Adipocyte (in vitro differentiated cells): ENCODE results near the gene PIK3R6.

ENCODE experiments used
- DNase-seq: peaks from one replicate; pipeline ENCODE4 v3.0.0-alpha.2; 2015; ENCODE audit warnings: low read depth
- H3K27me3 ChIP-seq: replicated peaks from 2 replicates; pipeline ENCODE4 v1.7.0; 2013; ENCODE audit warnings: mild to moderate bottlenecking, low read length, moderate library complexity; ENCODE audit not compliant: control insufficient read depth, insufficient read depth
- H3K36me3 ChIP-seq: 2 replicates; pipeline ENCODE4 v1.7.0; 2013; ENCODE audit warnings: low read length, mild to moderate bottlenecking, moderate library complexity; ENCODE audit not compliant: control insufficient read depth, insufficient read depth, severe bottlenecking
- H3K4me1 ChIP-seq: 2 replicates; pipeline ENCODE4 v1.7.0; 2013; ENCODE audit warnings: mild to moderate bottlenecking, low read length, moderate library complexity; ENCODE audit not compliant: control insufficient read depth, insufficient read depth
- H3K4me3 ChIP-seq: 2 replicates; pipeline ENCODE4 v1.7.0; 2013; ENCODE audit warnings: mild to moderate bottlenecking, low read length, moderate library complexity
- H3K9ac ChIP-seq: 2 replicates; pipeline ENCODE4 v1.7.0; 2013; ENCODE audit warnings: mild to moderate bottlenecking, low read length, moderate library complexity
- H3K9me3 ChIP-seq: 2 replicates; pipeline ENCODE4 v1.7.0; 2013; ENCODE audit warnings: mild to moderate bottlenecking, low read length, moderate library complexity; ENCODE audit not compliant: control insufficient read depth

Gene PIK3R6

GRCh38 chr17:8841844-8842243, 25.6 kb downstream of the PIK3R6 start:
- no peak overlapping the region for H3K9ac ChIP-seq
- DNase-seq = no peak
- H3K9me3 ChIP-seq = peaks cover 6% of the 10 kb centered on the region
- H3K36me3 ChIP-seq = no peaks in the 10 kb centered on the region
- no peaks in the 10 kb centered on the region for H3K4me1 ChIP-seq
- peaks cover 34% of the 10 kb centered on the region for H3K27me3 ChIP-seq
- H3K4me3 ChIP-seq = no peak overlapping the region

DNA sequence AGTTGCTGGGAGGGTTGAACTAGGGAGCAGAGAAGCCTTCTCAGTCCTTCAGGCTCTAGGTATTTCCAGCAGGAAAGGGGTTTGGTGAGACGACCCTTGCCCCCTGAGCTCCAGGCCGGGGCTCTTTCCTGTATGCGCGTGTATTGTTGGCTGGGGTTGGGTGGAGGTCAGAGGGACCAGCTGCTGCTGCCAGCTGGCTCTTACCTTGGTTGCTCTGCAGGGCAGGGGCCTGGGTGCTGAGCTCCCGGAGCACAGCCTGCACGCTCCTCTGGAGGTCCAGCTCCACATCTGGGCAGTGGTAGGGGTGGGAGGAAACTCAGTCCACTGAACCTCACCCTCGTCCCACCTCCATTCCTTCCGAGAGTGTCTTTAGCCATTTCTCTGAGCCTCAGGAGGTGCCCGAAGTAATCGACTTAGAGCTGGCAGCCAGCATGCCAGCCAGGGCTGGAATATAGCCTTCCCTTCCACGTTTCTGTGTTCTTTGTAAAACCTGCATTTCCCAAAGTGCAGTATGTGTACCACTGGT, 28.0 kb downstream of the PIK3R6 start:
- Histone ChIP-seq H3K9me3 (peaks cover 6% of the 10 kb centered on the region), H3K27me3 (peaks cover 39% of the 10 kb centered on the region), H3K36me3 (no peaks in the 10 kb centered on the region), H3K4me1 (no peaks in the 10 kb centered on the region), H3K4me3 (no peak overlapping the region), H3K9ac (no peak overlapping the region)
- DNase-seq = no peak

GRCh38 chr17:8838551-8839095, 28.9 kb downstream of the PIK3R6 start:
- H3K27me3 ChIP-seq = peaks cover 36% of the 10 kb centered on the region
- H3K4me1 ChIP-seq = no peaks in the 10 kb centered on the region
- H3K9me3 ChIP-seq = peaks cover 6% of the 10 kb centered on the region
- no peak overlapping the region for H3K9ac ChIP-seq
- no peaks in the 10 kb centered on the region for H3K36me3 ChIP-seq
- DNase-seq = no peak
- no peak overlapping the region for H3K4me3 ChIP-seq

- no peak overlapping the region for H3K4me3 ChIP-seq
- H3K36me3 ChIP-seq = no peaks in the 10 kb centered on the region
- no peak for DNase-seq
- H3K9me3 ChIP-seq = peaks cover 6% of the 10 kb centered on the region
- no peak overlapping the region for H3K9ac ChIP-seq
- no peaks in the 10 kb centered on the region for H3K4me1 ChIP-seq
- peaks cover 38% of the 10 kb centered on the region for H3K27me3 ChIP-seq
Observed at GRCh38 chr17:8837563-8838075, 29.9 kb downstream of the PIK3R6 start.

GRCh38 chr17:8836821-8837562, 30.5 kb downstream of the PIK3R6 start:
- Histone ChIP-seq H3K9ac (no peak overlapping the region), H3K36me3 (no peaks in the 10 kb centered on the region), H3K9me3 (no peaks in the 10 kb centered on the region), H3K4me1 (no peaks in the 10 kb centered on the region), H3K4me3 (no peak overlapping the region), H3K27me3 (peaks cover 33% of the 10 kb centered on the region)
- DNase-seq = no peak

DNA sequence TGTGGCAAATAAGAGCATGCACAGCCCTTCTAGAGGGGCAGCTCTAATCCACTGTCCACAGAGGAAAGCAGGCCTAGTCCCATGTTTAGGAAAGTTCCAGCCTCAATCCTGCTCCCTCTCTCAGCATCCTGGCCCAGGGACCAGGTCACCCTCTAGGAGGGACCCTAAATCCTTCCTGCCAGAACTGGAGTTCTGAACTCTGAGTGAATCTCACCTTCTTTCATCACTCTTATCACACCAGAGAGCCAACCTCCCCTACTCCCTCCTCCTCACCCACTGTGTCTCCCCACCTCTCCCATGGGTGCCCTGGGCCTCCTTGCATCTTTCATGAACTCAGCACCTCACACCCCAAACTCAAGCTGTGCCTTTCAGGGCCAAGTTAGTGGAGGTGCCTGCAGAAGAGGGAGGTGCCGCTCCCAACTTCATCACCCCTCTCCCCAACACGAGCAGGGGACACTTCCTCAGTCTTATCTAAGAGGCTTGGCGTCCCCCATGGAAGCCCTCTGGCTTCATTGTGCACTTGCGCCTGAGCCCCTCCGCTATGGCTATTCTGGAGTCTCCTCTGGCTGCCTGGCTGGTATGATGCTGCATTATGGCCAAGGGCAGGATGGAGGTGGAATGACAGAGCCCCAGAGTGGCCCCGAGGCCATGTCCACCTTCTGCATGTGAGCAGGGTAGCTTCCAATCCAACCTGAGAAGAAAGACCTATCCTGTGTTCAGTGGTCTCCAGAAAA, 31.7 kb downstream of the PIK3R6 start:
- no peak for DNase-seq

DNA sequence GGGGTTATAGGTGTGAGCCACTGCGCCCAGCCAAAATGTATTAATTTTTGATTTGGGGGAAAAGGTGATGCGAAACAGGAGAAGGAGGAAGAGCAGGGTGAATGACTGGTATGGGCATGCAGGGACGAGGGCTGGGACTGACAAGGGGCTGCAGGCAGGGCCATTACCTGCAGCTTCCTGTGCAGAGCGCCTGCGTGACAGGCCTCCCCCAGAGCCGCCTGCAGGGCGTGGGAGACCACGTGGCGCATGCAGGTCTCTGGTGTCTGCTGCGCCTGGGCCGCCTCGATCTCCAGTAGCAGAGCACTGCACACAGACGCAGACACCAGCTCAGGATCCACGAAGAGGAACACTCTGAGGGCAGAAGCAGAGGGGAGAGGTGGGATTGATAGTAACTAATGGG, 32.4 kb downstream of the PIK3R6 start:
- Histone ChIP-seq H3K27me3 (peaks cover 35% of the 10 kb centered on the region), H3K4me1 (no peaks in the 10 kb centered on the region), H3K9me3 (no peaks in the 10 kb centered on the region), H3K36me3 (no peaks in the 10 kb centered on the region), H3K4me3 (no peak overlapping the region), H3K9ac (no peak overlapping the region)
- no peak for DNase-seq

More for the DNA sequence above, 31.7 kb downstream of the PIK3R6 start:
- Histone ChIP-seq H3K4me1 (no peaks in the 10 kb centered on the region), H3K9ac (no peak overlapping the region), H3K36me3 (no peaks in the 10 kb centered on the region), H3K9me3 (no peaks in the 10 kb centered on the region), H3K27me3 (peaks cover 32% of the 10 kb centered on the region), H3K4me3 (no peak overlapping the region)

DNA sequence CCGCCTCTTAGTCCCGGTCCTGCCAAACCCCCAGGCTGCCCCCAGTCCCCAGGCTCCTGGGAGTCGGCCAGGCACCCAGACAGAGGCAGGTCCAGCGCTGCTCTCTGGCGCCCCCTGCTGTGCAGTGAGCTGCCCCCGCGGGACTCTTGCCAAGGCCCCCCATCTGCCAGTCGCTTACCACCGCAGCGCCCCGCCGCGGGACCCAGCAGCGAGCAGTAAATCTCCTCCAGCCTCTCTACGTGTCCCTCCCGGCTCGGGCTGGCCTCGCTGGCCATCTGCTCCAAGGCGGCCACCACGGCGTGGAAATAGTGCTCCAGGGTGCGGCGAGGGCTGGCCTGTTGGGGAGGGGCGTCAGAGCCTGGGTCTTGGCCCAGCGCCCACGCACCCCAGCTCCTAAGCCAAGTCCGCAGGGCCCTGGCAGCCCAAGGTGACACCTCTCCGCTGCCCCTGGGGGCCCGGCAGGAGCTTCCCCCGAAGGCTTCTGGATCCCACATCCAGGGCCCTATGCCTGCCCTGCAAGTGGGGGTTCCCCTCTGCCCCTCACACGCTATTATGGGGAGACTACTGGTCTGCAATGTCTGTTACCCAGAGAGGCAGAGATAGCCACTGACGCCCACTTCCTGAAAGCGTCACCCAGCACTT, 34.6 kb downstream of the PIK3R6 start:
- no peak overlapping the region for H3K4me3 ChIP-seq
- no peaks in the 10 kb centered on the region for H3K9me3 ChIP-seq
- no peaks in the 10 kb centered on the region for H3K36me3 ChIP-seq
- DNase-seq = no peak
- H3K4me1 ChIP-seq = no peaks in the 10 kb centered on the region
- H3K9ac ChIP-seq = no peak overlapping the region
- H3K27me3 ChIP-seq = peaks cover 33% of the 10 kb centered on the region

- Histone ChIP-seq H3K27me3 (peaks cover 28% of the 10 kb centered on the region), H3K4me3 (no peak overlapping the region), H3K9me3 (no peaks in the 10 kb centered on the region), H3K9ac (no peak overlapping the region), H3K4me1 (no peaks in the 10 kb centered on the region), H3K36me3 (no peaks in the 10 kb centered on the region)
- DNase-seq = no peak
Observed at GRCh38 chr17:8831234-8831849, 36.1 kb downstream of the PIK3R6 start.

DNA sequence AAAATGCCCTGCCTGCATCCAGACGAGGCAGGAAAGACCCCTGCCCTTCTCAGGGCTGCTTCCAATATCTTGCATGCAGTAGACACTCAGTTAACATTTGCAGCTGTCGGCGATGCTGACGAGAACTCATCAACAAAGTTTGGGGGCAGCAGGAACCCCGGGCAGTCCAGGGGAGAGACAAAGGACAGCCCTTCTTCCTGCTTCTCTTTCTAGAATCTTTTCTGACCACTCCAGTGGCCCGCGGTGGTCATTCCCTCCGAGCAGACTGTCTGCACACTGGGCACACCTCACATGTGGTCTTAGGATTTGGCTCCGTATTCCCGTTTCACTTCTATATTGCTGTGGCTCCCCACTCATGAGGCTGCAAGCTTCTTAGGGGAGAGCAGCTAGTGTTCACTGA, 37.3 kb downstream of the PIK3R6 start:
- no peaks in the 10 kb centered on the region for H3K4me1 ChIP-seq
- DNase-seq = no peak
- no peaks in the 10 kb centered on the region for H3K36me3 ChIP-seq
- H3K27me3 ChIP-seq = peaks cover 27% of the 10 kb centered on the region
- no peaks in the 10 kb centered on the region for H3K9me3 ChIP-seq
- H3K4me3 ChIP-seq = no peak overlapping the region
- H3K9ac ChIP-seq = no peak overlapping the region
